ENCODE results near the gene ANO5. TPM values are rescaled to one million over a fixed set of nuclear protein-coding genes. Genes with fewer than 3 reads are reported as not detected.
"Not testable (repeated sequence)": the region's sequence is repeated elsewhere in the genome, so short reads cannot be mapped to it uniquely, and the experiment has no call there.

ANO5 gene
- total RNA-seq, 1 donor from 2014 or later: 46.5 TPM

- no peak for DNase-seq
Observed at GRCh38 chr11:22203281-22203680, 10.4 kb downstream of the ANO5 start.

GRCh38 chr11:22207162-22207561, 14.3 kb downstream of the ANO5 start:
- DNase-seq: no peak

GRCh38 chr11:22208151-22208858, 15.4 kb downstream of the ANO5 start:
- DNase-seq: no peak

GRCh38 chr11:22216940-22217339, 24.1 kb downstream of the ANO5 start:
- DNase-seq: no peak

- DNase-seq: no peak
Observed at GRCh38 chr11:22221143-22221542, 28.3 kb downstream of the ANO5 start.

- no peak for DNase-seq
Observed at GRCh38 chr11:22225190-22225589, 32.3 kb downstream of the ANO5 start.

GRCh38 chr11:22234743-22235142, 41.9 kb downstream of the ANO5 start:
- no peak for DNase-seq

- DNase-seq: peak; percentile 47
Observed at GRCh38 chr11:22244986-22245592, 52.2 kb downstream of the ANO5 start.

- no peak for DNase-seq
Observed at GRCh38 chr11:22246992-22247391, 54.1 kb downstream of the ANO5 start.

GRCh38 chr11:22249871-22250270, 57.0 kb downstream of the ANO5 start:
- DNase-seq: no peak

- DNase-seq: no peak
Observed at GRCh38 chr11:22256876-22257275, 64.0 kb downstream of the ANO5 start.

GRCh38 chr11:22263613-22264012, 70.7 kb downstream of the ANO5 start:
- no peak for DNase-seq

GRCh38 chr11:22268983-22269624, 76.2 kb downstream of the ANO5 start:
- DNase-seq: not testable (repeated sequence)

- no peak for DNase-seq
Observed at GRCh38 chr11:22273781-22274180, 80.9 kb downstream of the ANO5 start.

- DNase-seq: no peak
Observed at GRCh38 chr11:22275600-22275999, 82.7 kb downstream of the ANO5 start.

- DNase-seq: no peak
Observed at GRCh38 chr11:22276535-22276934, 83.7 kb downstream of the ANO5 start.

GRCh38 chr11:22284991-22285390, 92.1 kb downstream of the ANO5 start:
- DNase-seq: not testable (repeated sequence)

- DNase-seq: no peak
Observed at GRCh38 chr11:22302368-22302767, 109.5 kb downstream of the ANO5 start.

- DNase-seq: peak; percentile 56
Observed at GRCh38 chr11:22304337-22304961, 111.6 kb downstream of the ANO5 start.

GRCh38 chr11:22317656-22318055, 124.8 kb downstream of the ANO5 start:
- no peak for DNase-seq

GRCh38 chr11:22331771-22332170, 138.9 kb downstream of the ANO5 start:
- DNase-seq: no peak

All from tongue (tissue), 2 donors.